ENCODE data around the gene XXYLT1. TPM values are rescaled to one million over a fixed set of nuclear protein-coding genes. Genes with fewer than 3 reads are reported as not detected.
A peak's percentile ranks its signal among the peaks of the same experiment; 100 is the strongest.

Gene XXYLT1
- total and polyA plus RNA-seq, 9 of the 15 experiments (the other 6 are each of a cell fraction or from before 2014, with no cell fraction given): 1.9 to 18.9 (median 15.0) TPM

GRCh38 chr3:195162033-195162669, 108.8 kb downstream of the XXYLT1 start (continued):
- TF ChIP-seq TFAM (CRISPR knock-in tag; conservative IDR thresholded peaks at IDR 0.05): no peak
- TF ChIP-seq ZNF707 (CRISPR knock-in tag; conservative IDR thresholded peaks at IDR 0.05): no peak
- no peak for TF ChIP-seq ATF6 (CRISPR knock-in tag; IDR thresholded peaks at IDR 0.05)
- TF ChIP-seq ATF1 (CRISPR knock-in tag; IDR thresholded peaks at IDR 0.05): no peak
- no peak for TF ChIP-seq ATF1 (tag; IDR thresholded peaks at IDR 0.05)
- TF ChIP-seq MEIS2 (IDR thresholded peaks at IDR 0.05; ENCODE audit: partially characterized antibody): peak; percentile 96
- no peak for TF ChIP-seq SETDB1 (IDR thresholded peaks at IDR 0.05; ENCODE audit: low read length)
- TF ChIP-seq NFYB (IDR thresholded peaks at IDR 0.05; ENCODE audit: extremely low read depth, insufficient read length): no peak
- no peak for TF ChIP-seq MXD1 (CRISPR knock-in tag; IDR thresholded peaks at IDR 0.05; ENCODE audit: borderline replicate concordance, poor library complexity, severe bottlenecking)
- no peak for TF ChIP-seq ZNF77 (CRISPR knock-in tag; IDR thresholded peaks at IDR 0.05)
- TF ChIP-seq MLX (CRISPR knock-in tag; conservative IDR thresholded peaks at IDR 0.05): no peak
- TF ChIP-seq CC2D1A (IDR thresholded peaks at IDR 0.05): 0 out of 2 replicates have a peak, but pooled peaks have one; percentile 17
- no peak for TF ChIP-seq BMI1 (IDR thresholded peaks at IDR 0.05; ENCODE audit: low read length)
- TF ChIP-seq EGR1 (conservative IDR thresholded peaks at IDR 0.05): no peak
- no peak for TF ChIP-seq ZNF224 (CRISPR knock-in tag; IDR thresholded peaks at IDR 0.05)
- 0 out of 6 replicates have a peak, but pooled peaks of 1 of the 3 experiments have one; percentile 20 for TF ChIP-seq ZBTB11 (CRISPR knock-in tag; IDR thresholded peaks at IDR 0.05)
- no peak for TF ChIP-seq MAFF (IDR thresholded peaks at IDR 0.05; ENCODE audit: low read length)
- no peak for TF ChIP-seq SMC3 (conservative IDR thresholded peaks at IDR 0.05; ENCODE audit: insufficient read depth, low read depth, low read length)
- TF ChIP-seq PHF21A (IDR thresholded peaks at IDR 0.05; ENCODE audit: borderline replicate concordance, low read depth): no peak
- TF ChIP-seq HDAC2 (IDR thresholded peaks at IDR 0.05): 0 out of 2 replicates have a peak, but pooled peaks have one; percentile 36
- TF ChIP-seq BCL6 (CRISPR knock-in tag; IDR thresholded peaks at IDR 0.05): peak; percentile 57; the same call in 1 of the 2 replicates
- TF ChIP-seq ZBTB12 (CRISPR knock-in tag; IDR thresholded peaks at IDR 0.05): no peak

Measured in K562 (cell line).